Omental fat pad (tissue), 4 donors: Measurements from ENCODE around the gene AHSG. TPM values are rescaled to one million over a fixed set of nuclear protein-coding genes. Genes with fewer than 3 reads are reported as not detected.
"Not testable (repeated sequence)": the region's sequence is repeated elsewhere in the genome, so short reads cannot be mapped to it uniquely, and the experiment has no call there.

Experiments used
- ATAC-seq: fragments of 150-250 bp; one replicate; pipeline ENCODE4 v1.9.1; 2016; ENCODE audit warnings: mild to moderate bottlenecking, moderate library complexity; ENCODE audit not compliant: low FRiP score
- DNase-seq: peaks from one replicate; pipeline ENCODE4 v3.0.0-alpha.2; 2019; ENCODE audit warnings: low spot score
- CTCF ChIP-seq, 3 donors: fragments of 450-650 bp; IDR thresholded peaks; one replicate each; pipeline ENCODE4 v1.5.1; 2016 to 2017; ENCODE audit warnings: antibody characterized with exemption in 3 of 3, mild to moderate bottlenecking in 3 of 3, moderate library complexity in 2 of 3
- total RNA-seq, 4 donors: library from RNA; depleted of rRNA; stranded (reverse); fragments of >200 nt; gene quantifications; one replicate each; pipeline ENCODE4 v1.1.0, GENCODE V29; 2016

AHSG gene
- total RNA-seq, 4 donors from 2014 or later = not detected

GRCh38 chr3:186625600-186626042 is 12.8 kb downstream of the AHSG start:
- no peak for DNase-seq
- ATAC-seq = no peak
- no peak for TF ChIP-seq CTCF (IDR thresholded peaks at IDR 0.05)

- no peak for DNase-seq
- no peak for TF ChIP-seq CTCF (IDR thresholded peaks at IDR 0.05)
- no peak for ATAC-seq
These were observed 13.5 kb downstream of the AHSG start for GRCh38 chr3:186626254-186626847.

GRCh38 chr3:186627852-186628414 is 15.1 kb downstream of the AHSG start:
- TF ChIP-seq CTCF (IDR thresholded peaks at IDR 0.05) = no peak
- no peak for ATAC-seq
- no peak for DNase-seq

- no peak for TF ChIP-seq CTCF (IDR thresholded peaks at IDR 0.05)
- no peak for ATAC-seq
These were observed 15.9 kb downstream of the AHSG start for GRCh38 chr3:186628756-186629155.

GRCh38 chr3:186630950-186631641 is 18.2 kb downstream of the AHSG start:
- no peak for DNase-seq
- no peak for ATAC-seq
- no peak for TF ChIP-seq CTCF (IDR thresholded peaks at IDR 0.05)

More at GRCh38 chr3:186628756-186629155, 15.9 kb downstream of the AHSG start:
- no peak for DNase-seq

- ATAC-seq (no peak), DNase-seq (no peak)
- no peak for TF ChIP-seq CTCF (IDR thresholded peaks at IDR 0.05)
These were observed 20.6 kb downstream of the AHSG start for GRCh38 chr3:186633481-186633880.

GRCh38 chr3:186634207-186634606 is 21.3 kb downstream of the AHSG start:
- not testable (repeated sequence) for DNase-seq, ATAC-seq
